ENCODE data around the gene CEP112.

DNA sequence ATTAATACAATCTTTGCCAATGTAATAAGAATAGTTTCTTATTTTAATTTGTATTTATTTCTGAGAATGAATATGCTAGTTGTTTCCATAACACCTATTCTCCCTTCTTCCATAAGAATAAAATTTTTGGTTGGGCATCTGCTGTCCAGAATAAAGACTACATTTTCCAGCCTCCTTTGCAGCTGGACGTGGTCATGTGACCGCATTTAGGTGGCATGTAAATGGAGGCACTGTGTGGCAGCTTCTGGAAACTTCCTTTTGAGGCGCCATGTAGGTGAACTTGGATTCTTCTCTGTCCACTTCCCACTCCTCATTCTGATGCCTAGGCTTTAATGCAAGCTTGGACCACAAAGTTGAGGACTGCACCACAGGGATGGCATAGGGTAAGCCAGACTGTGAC, 415.0 kb downstream of the CEP112 start:
- TF ChIP-seq CTCF (conservative IDR thresholded peaks at IDR 0.05; ENCODE audit: low read depth, low read length) (no peak), POLR2A (IDR thresholded peaks at IDR 0.05; ENCODE audit: low read depth, low read length) (no peak), SMC3 (IDR thresholded peaks at IDR 0.05; ENCODE audit: low read depth, low read length) (no peak), MAFK (IDR thresholded peaks at IDR 0.05; ENCODE audit: low read depth, low read length) (no peak), FOS (IDR thresholded peaks at IDR 0.05; ENCODE audit: low read depth, low read length) (no peak), MAZ (IDR thresholded peaks at IDR 0.05; ENCODE audit: borderline replicate concordance, low read depth, low read length) (no peak), MXI1 (IDR thresholded peaks at IDR 0.05; ENCODE audit: borderline replicate concordance, low read depth, low read length) (no peak), BHLHE40 (IDR thresholded peaks at IDR 0.05; ENCODE audit: low read depth, low read length) (no peak)

Data from IMR-90 (cell line).